Limb (tissue), 2 donors: Measurements from ENCODE around the gene NDOR1.

Experiments
- DNase-seq, 2 donors: peaks; one replicate each; pipeline ENCODE4 v3.0.0-alpha.2; 2016; ENCODE audit errors: extremely low spot score in 2 of 2

The NDOR1 gene

GRCh38 chr9:137243626-137244485 is 38.4 kb downstream of the NDOR1 start:
- no peak for DNase-seq

GRCh38 chr9:137244486-137245449 is 39.3 kb downstream of the NDOR1 start:
- DNase-seq, result no peak

GRCh38 chr9:137245450-137246421 is 40.2 kb downstream of the NDOR1 start:
- DNase-seq, result no peak

GRCh38 chr9:137247135-137247915 is 41.8 kb downstream of the NDOR1 start:
- no peak for DNase-seq

GRCh38 chr9:137247916-137248175 is 42.3 kb downstream of the NDOR1 start:
- DNase-seq, result no peak

- DNase-seq, result no peak
Observed at GRCh38 chr9:137250329-137251193, 45.1 kb downstream of the NDOR1 start.

- no peak for DNase-seq
Observed at GRCh38 chr9:137251194-137251461, 45.6 kb downstream of the NDOR1 start, which contains the start of gene STPG3. Gene STPG3 (plus strand): TSS chr9:137251286. CDS start chr9:137251287, 1 bp downstream.

GRCh38 chr9:137251490-137252268 is 46.2 kb downstream of the NDOR1 start:
- no peak for DNase-seq

- DNase-seq, result no peak
Observed at GRCh38 chr9:137252555-137253506, 47.3 kb downstream of the NDOR1 start.

GRCh38 chr9:137253717-137254623 is 48.5 kb downstream of the NDOR1 start:
- DNase-seq, result no peak

GRCh38 chr9:137254624-137255447 is 49.3 kb downstream of the NDOR1 start, which contains the start of gene NELFB:
Gene NELFB (plus strand): TSS chr9:137255327.
- peak; percentile 89 to 98 for DNase-seq

- peak in 1 of 2 donors; percentile 23 for DNase-seq
Observed at GRCh38 chr9:137255448-137256114, 50.1 kb downstream of the NDOR1 start.

GRCh38 chr9:137256362-137256761 is 50.9 kb downstream of the NDOR1 start:
- no peak for DNase-seq

- DNase-seq, result no peak
Observed at GRCh38 chr9:137256856-137257255, 51.4 kb downstream of the NDOR1 start.
